SJSA1 (cell line): ENCODE results near the gene TFAM. TPM values are rescaled to one million over a fixed set of nuclear protein-coding genes. Genes with fewer than 3 reads are reported as not detected.

ENCODE experiments used
- total RNA-seq: library from RNA; depleted of rRNA; stranded (reverse); fragments of >200 nt; shearing (Covaris generic); gene quantifications from 2 replicates; pipeline ENCODE4 v1.2.3, GENCODE V29; 2014; rRNA removed

The TFAM gene
- total RNA-seq, 1 experiment from 2014 or later: 30.4 TPM

Other genes with a start within 250 kb of the TFAM start
- gene IPMK, start 117.5 kb upstream of the TFAM start, total RNA-seq: 4.6 and 5.8 TPM in 2 replicates
- gene CISD1, start 116.2 kb upstream of the TFAM start, total RNA-seq: 38.5 and 52.3 TPM in 2 replicates
- gene UBE2D1, start 50.4 kb upstream of the TFAM start, total RNA-seq: 17.1 and 23.3 TPM in 2 replicates
- 27.8 and 46.9 TPM in 2 replicates for gene BICC1, start 127.5 kb downstream of the TFAM start, total RNA-seq